H54 (cell line): ENCODE measurements around the gene KRT71.

Experiments used
- DNase-seq: peaks from one replicate; pipeline ENCODE4 v3.0.0; 2011; ENCODE audit warnings: low spot score, mixed read lengths; ENCODE audit not compliant: insufficient read length
- FAIRE-seq: peaks from 3 replicates; lab custom pipeline; 2011; peaks lifted over from hg19 to GRCh38; lab: Jason Lieb, UNC
- POLR2A ChIP-seq: IDR thresholded peaks from 2 replicates; pipeline ENCODE4 v1.6.1; 2011; ENCODE audit warnings: low read depth, mild to moderate bottlenecking, low read length

KRT71 gene

GRCh38 chr12:52540531-52540930, 12.4 kb downstream of the KRT71 start:
- FAIRE-seq (no peak), DNase-seq (no peak)
- no peak for TF ChIP-seq POLR2A

GRCh38 chr12:52539821-52540173, 13.1 kb downstream of the KRT71 start:
- FAIRE-seq: no peak
- no peak for DNase-seq
- TF ChIP-seq POLR2A: no peak

- FAIRE-seq (no peak), DNase-seq (peak; percentile 55)
- no peak for TF ChIP-seq POLR2A
These were observed 13.7 kb downstream of the KRT71 start for GRCh38 chr12:52539083-52539820.

- no peak for DNase-seq
- TF ChIP-seq POLR2A: no peak
- no peak for FAIRE-seq
These were observed 15.8 kb downstream of the KRT71 start for GRCh38 chr12:52537101-52537500.

GRCh38 chr12:52535574-52535973, 17.4 kb downstream of the KRT71 start:
- no peak for FAIRE-seq
- DNase-seq: no peak
- TF ChIP-seq POLR2A: no peak

DNA sequence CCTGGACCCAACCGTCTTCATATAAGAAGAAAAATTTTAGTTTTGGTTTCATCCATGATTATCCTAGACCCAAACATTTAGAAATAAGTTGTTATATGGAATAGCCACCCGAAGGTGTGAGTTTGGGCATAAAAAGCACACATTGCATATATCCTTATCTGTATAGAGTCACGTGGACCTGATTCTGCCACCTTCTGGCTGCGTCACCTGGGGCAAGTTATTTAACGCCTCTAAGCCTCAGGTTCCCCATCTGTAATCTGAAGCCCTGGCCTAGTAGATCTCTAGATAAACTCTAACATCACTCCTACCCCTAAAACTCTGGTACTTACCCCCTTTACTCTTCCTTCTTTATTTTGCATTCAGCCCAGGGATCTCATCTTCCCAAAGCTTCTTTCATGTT, 18.5 kb downstream of the KRT71 start:
- FAIRE-seq (no peak), DNase-seq (no peak)
- TF ChIP-seq POLR2A: no peak

DNA sequence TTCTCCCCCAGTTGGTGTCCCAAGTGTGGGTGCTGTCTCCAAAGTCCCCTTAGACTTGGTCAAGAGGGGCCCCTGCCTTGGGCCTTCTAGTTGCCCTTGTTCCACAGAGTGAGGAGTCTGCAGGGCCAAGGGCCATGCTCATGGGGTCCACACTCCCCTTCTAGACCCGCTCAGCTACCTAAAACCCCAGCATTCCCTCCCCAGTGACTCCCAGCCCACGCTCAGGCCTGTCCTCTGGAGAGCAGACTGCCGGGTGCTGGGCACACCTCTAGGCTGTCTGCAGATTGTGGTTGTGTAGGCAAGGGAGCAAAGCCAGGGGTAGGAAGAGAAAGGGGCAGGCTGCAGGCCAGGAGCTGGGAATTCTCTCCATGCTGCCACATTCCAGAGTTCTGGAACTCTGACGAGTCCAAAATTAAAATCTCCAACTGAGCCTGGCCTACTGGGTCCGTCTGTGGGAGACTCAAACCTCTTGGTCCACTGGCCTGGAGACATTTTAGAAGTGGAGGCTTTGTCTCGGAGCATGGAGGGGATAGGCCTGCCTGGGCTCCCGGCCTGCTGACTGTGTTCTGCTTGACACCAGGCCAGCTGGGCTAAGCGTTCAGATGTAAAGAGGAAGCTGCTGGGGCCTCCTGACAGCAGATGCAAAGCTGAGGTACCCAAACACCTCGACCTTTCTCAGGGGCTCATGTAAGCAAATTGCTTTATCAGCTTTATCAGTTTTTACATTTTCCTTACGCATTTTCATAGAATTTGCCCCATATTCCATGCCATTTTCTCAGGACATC, 19.1 kb downstream of the KRT71 start:
- TF ChIP-seq POLR2A: no peak
- DNase-seq (no peak), FAIRE-seq (no peak)

- TF ChIP-seq POLR2A: no peak
These were observed 20.3 kb downstream of the KRT71 start for GRCh38 chr12:52532636-52533035.

GRCh38 chr12:52531566-52532300, 21.2 kb downstream of the KRT71 start:
- TF ChIP-seq POLR2A: no peak
- no peak for FAIRE-seq
- DNase-seq: no peak

More at GRCh38 chr12:52532636-52533035, 20.3 kb downstream of the KRT71 start:
- FAIRE-seq (no peak), DNase-seq (no peak)

GRCh38 chr12:52530905-52531304, 22.0 kb downstream of the KRT71 start:
- DNase-seq (no peak), FAIRE-seq (no peak)
- TF ChIP-seq POLR2A: no peak

DNA sequence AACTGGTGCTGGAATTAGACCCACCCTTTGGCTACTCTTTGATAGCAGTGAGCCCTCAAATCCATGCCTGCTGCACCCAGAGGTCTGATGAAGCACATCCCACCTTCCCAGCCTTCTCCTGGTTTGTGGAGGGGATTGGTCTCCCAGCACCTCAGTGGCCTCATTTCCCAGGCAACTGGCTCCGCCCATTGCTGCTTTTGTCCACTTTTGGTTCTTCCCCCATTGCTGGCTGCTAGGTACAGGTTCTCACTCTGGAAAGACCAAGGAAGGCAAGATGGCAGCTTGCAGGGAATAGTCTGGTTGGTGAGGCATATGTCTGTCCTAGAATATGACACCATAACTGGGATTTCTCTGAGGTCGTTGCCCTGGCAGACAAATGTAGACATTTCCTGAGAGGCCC, 22.6 kb downstream of the KRT71 start:
- DNase-seq: no peak
- TF ChIP-seq POLR2A: no peak
- no peak for FAIRE-seq

DNA sequence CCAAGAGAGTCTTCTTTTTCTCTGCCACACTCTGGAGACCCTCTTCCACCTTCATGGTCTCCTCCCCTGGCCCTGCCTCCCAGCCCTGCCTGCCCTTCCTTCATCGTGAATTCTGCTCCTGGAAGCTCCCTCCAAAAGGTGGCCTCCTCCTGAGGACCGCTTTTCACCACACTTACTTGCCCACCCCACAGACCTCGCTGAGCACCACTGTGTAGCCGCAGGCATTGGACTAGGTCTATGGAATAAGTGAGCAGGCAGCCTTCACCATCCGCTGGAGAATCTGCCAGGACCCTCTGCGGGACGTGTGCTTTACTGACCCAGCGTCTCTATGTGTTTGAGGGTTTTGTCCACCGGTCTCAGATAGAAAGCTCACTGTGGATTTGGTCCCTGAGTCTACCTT, 23.1 kb downstream of the KRT71 start:
- DNase-seq (no peak), FAIRE-seq (no peak)
- TF ChIP-seq POLR2A: no peak

GRCh38 chr12:52529417-52529816, 23.5 kb downstream of the KRT71 start:
- FAIRE-seq (no peak), DNase-seq (no peak)
- no peak for TF ChIP-seq POLR2A

GRCh38 chr12:52528641-52529143, 24.3 kb downstream of the KRT71 start:
- no peak for TF ChIP-seq POLR2A
- FAIRE-seq (no peak), DNase-seq (no peak)
